Transverse colon (tissue), 4 donors: Measurements from ENCODE around the gene ADCY6. TPM values are rescaled to one million over a fixed set of nuclear protein-coding genes. Genes with fewer than 3 reads are reported as not detected.
"Not testable (repeated sequence)": the region's sequence is repeated elsewhere in the genome, so short reads cannot be mapped to it uniquely, and the experiment has no call there.

Source experiments
- DNase-seq: peaks from one replicate; pipeline ENCODE4 v3.0.0-alpha.2; 2019
- H3K27ac ChIP-seq, 4 donors: fragments of 200-600 bp; sonication (generic); 2 replicates each; pipeline ENCODE4 v1.5.1; 2016 to 2018; ENCODE audit warnings: inconsistent platforms in 4 of 4
- H3K27me3 ChIP-seq: fragments of 200-600 bp; sonication (generic); 2 replicates; pipeline ENCODE4 v1.5.1; 2017; ENCODE audit warnings: inconsistent platforms
- H3K36me3 ChIP-seq, 4 donors: fragments of 200-600 bp; sonication (generic); 2 replicates each; pipeline ENCODE4 v1.5.1; 2017 to 2019; ENCODE audit warnings: inconsistent platforms in 4 of 4
- H3K4me1 ChIP-seq, 4 donors: fragments of 200-600 bp; sonication (generic); 2 replicates each; pipeline ENCODE4 v1.5.1; 2017 to 2020; ENCODE audit warnings: inconsistent platforms in 4 of 4
- H3K4me3 ChIP-seq, 4 donors: fragments of 200-600 bp; sonication (generic); 1 replicate in 1 of 4; 2 replicates in 3 of 4; pipeline versions ENCODE4 v1.5.1 to v1.6.1; 2017 to 2019; ENCODE audit warnings: inconsistent platforms in 4 of 4
- H3K9me3 ChIP-seq, 2 donors: fragments of 200-600 bp; sonication (generic); 2 replicates each; pipeline ENCODE4 v1.5.1; 2017 to 2019; ENCODE audit warnings: inconsistent platforms in 2 of 2
- CTCF ChIP-seq, 5 experiments: fragments of 200-600 bp in 3 of 5; fragments of 450-650 bp in 2 of 5; sonication (generic) in 3 of 5; IDR thresholded peaks; 1 replicate in 2 of 5; 2 replicates in 3 of 5; pipeline ENCODE4 v1.5.1; 2016 to 2017; ENCODE audit warnings: antibody characterized with exemption in 5 of 5, inconsistent platforms in 3 of 5, mild to moderate bottlenecking in 2 of 5, moderate library complexity in 1 of 5
- EP300 ChIP-seq: sonication (generic); formaldehyde crosslinking; IDR thresholded peaks from one replicate; pipeline ENCODE4 v1.6.1; 2017; ENCODE audit warnings: antibody characterized with exemption, low read depth
- POLR2A ChIP-seq: fragments of 450-650 bp; IDR thresholded peaks from one replicate; pipeline ENCODE4 v1.6.1; 2016; ENCODE audit warnings: antibody characterized with exemption, mild to moderate bottlenecking, moderate library complexity
- POLR2AphosphoS5 ChIP-seq, 3 donors: sonication (generic); formaldehyde crosslinking; IDR thresholded peaks; one replicate each; pipeline ENCODE4 v1.6.1; 2016; ENCODE audit warnings: antibody characterized with exemption in 3 of 3
- WGBS, 2 donors: methylation state at CpG; one replicate each; pipeline ENCODE4 v1.1.5; 2018; ENCODE audit warnings: low coverage in 1 of 2; 5-methylcytosine and 5-hydroxymethylcytosine counted together
- in situ Hi-C, 4 donors: fragments of 200-750 bp; cut with MboI; loops; one replicate each; pipeline versions ENCODE4 v1.15.0 to v1.15.1; 2017; ENCODE audit warnings: low sequenced_read_pairs in 3 of 4, low pct_ligation_motif_present in 1 of 4, low pct_unique_long_range_greater_than_20kb in 1 of 4
- intact Hi-C: fragments of 100-400 bp; cut with DNase I; formaldehyde crosslinking; loops from one replicate; pipeline ENCODE4 v1.15.1; 2023; ENCODE audit warnings: low total_unique reads
- total RNA-seq, 4 donors: library from RNA; depleted of rRNA; stranded (reverse); fragments of >200 nt; gene quantifications; one replicate each; pipeline ENCODE4 v1.1.0, GENCODE V29; 2016

ADCY6 gene
- total RNA-seq, 4 donors from 2014 or later, result 112 to 170 (median 115) TPM

GRCh38 chr12:48739618-48740269 is 49.1 kb downstream of the ADCY6 start:
- no peak for DNase-seq
- in situ Hi-C loops (no loop called here), intact Hi-C loops (loop anchor here (5.0 kb wide), 1 partner anchor 503 kb away; no protein-coding TSS in a partner anchor)
- TF ChIP-seq EP300 (no peak), POLR2A (no peak), POLR2AphosphoS5 (IDR thresholded peaks at IDR 0.05) (no peak), CTCF (IDR thresholded peaks at IDR 0.05) (no peak)
- H3K4me3 ChIP-seq, result no peak overlapping the region
- peaks cover 20% of the 10 kb centered on the region for H3K27me3 ChIP-seq
- no peaks in the 10 kb centered on the region for H3K9me3 ChIP-seq
- H3K27ac ChIP-seq, result no peak overlapping the region
- no peaks in the 10 kb centered on the region for H3K36me3 ChIP-seq
- 45 to 50% methylated on average over 4 to 5 of the region's 5 CpGs for WGBS, 2 donors
- H3K4me1 ChIP-seq, result no peaks in the 10 kb centered on the region

- no peak for TF ChIP-seq POLR2A
- no peak for TF ChIP-seq CTCF (IDR thresholded peaks at IDR 0.05)
These were observed 52.4 kb downstream of the ADCY6 start for GRCh38 chr12:48736456-48736855.

GRCh38 chr12:48728807-48729206 is 60.1 kb downstream of the ADCY6 start:
- Histone ChIP-seq H3K4me1 (no peaks in the 10 kb centered on the region), H3K36me3 (no peaks in the 10 kb centered on the region), H3K4me3 (no peak overlapping the region), H3K27me3 (no peaks in the 10 kb centered on the region), H3K27ac (no peak overlapping the region), H3K9me3 (no peaks in the 10 kb centered on the region)
- 70 to 83% methylated on average over 5 of the region's 5 CpGs for WGBS, 2 donors
- in situ Hi-C loops, result no loop called here
- intact Hi-C loops, result no loop called here
- TF ChIP-seq POLR2A (no peak), CTCF (IDR thresholded peaks at IDR 0.05) (no peak), POLR2AphosphoS5 (IDR thresholded peaks at IDR 0.05) (no peak), EP300 (no peak)
- DNase-seq, result no peak

More at GRCh38 chr12:48736456-48736855, 52.4 kb downstream of the ADCY6 start:
- Histone ChIP-seq H3K4me3 (no peak overlapping the region), H3K4me1 (no peaks in the 10 kb centered on the region), H3K27ac (no peak overlapping the region), H3K9me3 (no peaks in the 10 kb centered on the region), H3K36me3 (no peaks in the 10 kb centered on the region), H3K27me3 (peaks cover 12% of the 10 kb centered on the region)
- 31 to 48% methylated on average over 1 of the region's 1 CpG for WGBS, 2 donors
- DNase-seq, result no peak
- intact Hi-C loops (no loop called here), in situ Hi-C loops (no loop called here)

- intact Hi-C loops, H3K36me3 ChIP-seq, H3K27ac ChIP-seq, H3K4me1 ChIP-seq, H3K4me3 ChIP-seq, DNase-seq, H3K27me3 ChIP-seq, in situ Hi-C loops: not testable (repeated sequence)
- WGBS, 2 donors, result 88 to 100% methylated on average over 1 of the region's 1 CpG
- peaks cover 0 to 12% of the 10 kb centered on the region in 2 donors for H3K9me3 ChIP-seq
These were observed 68.2 kb downstream of the ADCY6 start for GRCh38 chr12:48720737-48721136.

- in situ Hi-C loops, H3K27me3 ChIP-seq, H3K27ac ChIP-seq, DNase-seq, intact Hi-C loops, H3K36me3 ChIP-seq, H3K4me3 ChIP-seq: not testable (repeated sequence)
- whole genome bisulfite sequencing, 2 donors, result 72% methylated on average over 2 of the region's 2 CpGs; no CpG with 5 or more reads in 1 of the 2 donors
- Histone ChIP-seq H3K9me3 (peaks cover 0 to 12% of the 10 kb centered on the region in 2 donors), H3K4me1 (peaks cover 7 to 12% (median 8%) of the 10 kb centered on the region in 4 donors)
These were observed 68.7 kb downstream of the ADCY6 start for GRCh38 chr12:48720171-48720570.

- Histone ChIP-seq H3K4me1 (peaks cover 17 to 24% (median 18%) of the 10 kb centered on the region in 4 donors), H3K9me3 (peaks cover 0 to 12% of the 10 kb centered on the region in 2 donors)
- intact Hi-C loops, in situ Hi-C loops, H3K4me3 ChIP-seq, DNase-seq, H3K27ac ChIP-seq, H3K36me3 ChIP-seq, H3K27me3 ChIP-seq: not testable (repeated sequence)
- WGBS, 2 donors, result 81 to 83% methylated on average over 4 of the region's 4 CpGs
These were observed 69.9 kb downstream of the ADCY6 start for GRCh38 chr12:48719002-48719401.
